ENCODE results near the gene NBAS.

- TF ChIP-seq CTCF (IDR thresholded peaks at IDR 0.05 in 4 of 5, conservative IDR thresholded peaks at IDR 0.05 in 1 of 5), result no peak
- TF ChIP-seq POLR2A (IDR thresholded peaks at IDR 0.05), result no peak
Measured at GRCh38 chr2:15427987-15428386, 133.1 kb downstream of the NBAS start.
